ENCODE results near the gene GRIN2A.

Gene GRIN2A

GRCh38 chr16:10086620-10087019 is 95.6 kb downstream of the GRIN2A start:
- no peak for DNase-seq (ENCODE audit: low read depth in 2 of 2)

- no peak for DNase-seq (ENCODE audit: low read depth in 2 of 2)
These were observed 97.0 kb downstream of the GRIN2A start for GRCh38 chr16:10085078-10085798.

GRCh38 chr16:10083301-10083700 is 98.9 kb downstream of the GRIN2A start:
- no peak for DNase-seq (ENCODE audit: low read depth in 2 of 2)

- no peak for DNase-seq (ENCODE audit: low read depth in 2 of 2)
These were observed 100.9 kb downstream of the GRIN2A start for GRCh38 chr16:10081201-10081940.

GRCh38 chr16:10080051-10080772 is 102.0 kb downstream of the GRIN2A start:
- DNase-seq (ENCODE audit: low read depth in 2 of 2): no peak

GRCh38 chr16:10078541-10078949 is 103.7 kb downstream of the GRIN2A start:
- DNase-seq (ENCODE audit: low read depth in 2 of 2): no peak

GRCh38 chr16:10077861-10078260 is 104.4 kb downstream of the GRIN2A start:
- DNase-seq (ENCODE audit: low read depth in 2 of 2): no peak

- no peak for DNase-seq (ENCODE audit: low read depth in 2 of 2)
These were observed 106.2 kb downstream of the GRIN2A start for GRCh38 chr16:10076037-10076436.

- DNase-seq (ENCODE audit: low read depth in 2 of 2): no peak
These were observed 111.6 kb downstream of the GRIN2A start for GRCh38 chr16:10070591-10070990.

- no peak for DNase-seq (ENCODE audit: low read depth in 2 of 2)
These were observed 112.9 kb downstream of the GRIN2A start for GRCh38 chr16:10069374-10069773.

- no peak for DNase-seq (ENCODE audit: low read depth in 2 of 2)
These were observed 114.4 kb downstream of the GRIN2A start for GRCh38 chr16:10067835-10068234.

- no peak for DNase-seq (ENCODE audit: low read depth in 2 of 2)
These were observed 114.8 kb downstream of the GRIN2A start for GRCh38 chr16:10067406-10067805.

GRCh38 chr16:10065019-10065418 is 117.2 kb downstream of the GRIN2A start:
- no peak for DNase-seq (ENCODE audit: low read depth in 2 of 2)

- no peak for DNase-seq (ENCODE audit: low read depth in 2 of 2)
These were observed 133.4 kb downstream of the GRIN2A start for GRCh38 chr16:10048850-10049249.

GRCh38 chr16:10045947-10046346 is 136.3 kb downstream of the GRIN2A start:
- no peak for DNase-seq (ENCODE audit: low read depth in 2 of 2)

- DNase-seq (ENCODE audit: low read depth in 2 of 2): no peak
These were observed 136.9 kb downstream of the GRIN2A start for GRCh38 chr16:10045291-10045775.

GRCh38 chr16:10040136-10041080 is 141.8 kb downstream of the GRIN2A start:
- DNase-seq (ENCODE audit: low read depth in 2 of 2): no peak

GRCh38 chr16:10039220-10040096 is 142.8 kb downstream of the GRIN2A start:
- DNase-seq (ENCODE audit: low read depth in 2 of 2): no peak

GRCh38 chr16:10037751-10038150 is 144.5 kb downstream of the GRIN2A start:
- DNase-seq (ENCODE audit: low read depth in 2 of 2): no peak

GRCh38 chr16:10036956-10037355 is 145.3 kb downstream of the GRIN2A start:
- no peak for DNase-seq (ENCODE audit: low read depth in 2 of 2)
